Ramos (cell line): ENCODE results near the gene GALNT16.

ENCODE experiments used
- in situ Hi-C: fragments of 300-500 bp; cut with MboI; formaldehyde crosslinking; loops from one replicate; pipeline ENCODE4 v1.14.3; 2022; ENCODE audit warnings: low sequenced_read_pairs; ENCODE audit not compliant: unreplicated experiment

The GALNT16 gene

GRCh38 chr14:69328317-69328716 is 68.4 kb downstream of the GALNT16 start:
- in situ Hi-C loops = no loop called here

- in situ Hi-C loops = no loop called here
These were observed 68.8 kb downstream of the GALNT16 start for GRCh38 chr14:69328765-69329164.

- in situ Hi-C loops = no loop called here
These were observed 71.2 kb downstream of the GALNT16 start for GRCh38 chr14:69331206-69331605.

GRCh38 chr14:69332782-69333395 is 72.9 kb downstream of the GALNT16 start:
- in situ Hi-C loops = no loop called here

GRCh38 chr14:69333791-69334337 is 73.9 kb downstream of the GALNT16 start:
- in situ Hi-C loops = no loop called here

- in situ Hi-C loops = no loop called here
These were observed 74.6 kb downstream of the GALNT16 start for GRCh38 chr14:69334576-69334975.

- in situ Hi-C loops = no loop called here
These were observed 75.4 kb downstream of the GALNT16 start for GRCh38 chr14:69335371-69335771.

GRCh38 chr14:69337984-69338383 is 78.0 kb downstream of the GALNT16 start:
- in situ Hi-C loops = no loop called here

GRCh38 chr14:69339426-69339825 is 79.5 kb downstream of the GALNT16 start:
- in situ Hi-C loops = no loop called here

- in situ Hi-C loops = no loop called here
These were observed 83.1 kb downstream of the GALNT16 start for GRCh38 chr14:69342928-69343525.

GRCh38 chr14:69344171-69344570 is 84.2 kb downstream of the GALNT16 start:
- in situ Hi-C loops = no loop called here

GRCh38 chr14:69345402-69345801 is 85.4 kb downstream of the GALNT16 start:
- in situ Hi-C loops = no loop called here

- in situ Hi-C loops = no loop called here
These were observed 86.8 kb downstream of the GALNT16 start for GRCh38 chr14:69346710-69347109.

GRCh38 chr14:69349091-69349777 is 89.3 kb downstream of the GALNT16 start:
- in situ Hi-C loops = no loop called here

- in situ Hi-C loops = no loop called here
These were observed 90.9 kb downstream of the GALNT16 start for GRCh38 chr14:69350892-69351291.

GRCh38 chr14:69351385-69351784 is 91.4 kb downstream of the GALNT16 start:
- in situ Hi-C loops = no loop called here

GRCh38 chr14:69351911-69352310 is 92.0 kb downstream of the GALNT16 start:
- in situ Hi-C loops = no loop called here

- in situ Hi-C loops = no loop called here
These were observed 93.2 kb downstream of the GALNT16 start for GRCh38 chr14:69353168-69353567.

GRCh38 chr14:69354383-69355153 is 94.6 kb downstream of the GALNT16 start:
- in situ Hi-C loops = no loop called here

GRCh38 chr14:69355154-69355597 is 95.2 kb downstream of the GALNT16 start:
- in situ Hi-C loops = no loop called here
